Measurements from ENCODE around the gene MYO1E. TPM values are rescaled to one million over a fixed set of nuclear protein-coding genes. Genes with fewer than 3 reads are reported as not detected.
A peak's percentile ranks its signal among the peaks of the same experiment; 100 is the strongest.

The MYO1E gene
- total and polyA plus RNA-seq, 8 donors, result 31.4 to 101 (median 39.9) TPM

DNA sequence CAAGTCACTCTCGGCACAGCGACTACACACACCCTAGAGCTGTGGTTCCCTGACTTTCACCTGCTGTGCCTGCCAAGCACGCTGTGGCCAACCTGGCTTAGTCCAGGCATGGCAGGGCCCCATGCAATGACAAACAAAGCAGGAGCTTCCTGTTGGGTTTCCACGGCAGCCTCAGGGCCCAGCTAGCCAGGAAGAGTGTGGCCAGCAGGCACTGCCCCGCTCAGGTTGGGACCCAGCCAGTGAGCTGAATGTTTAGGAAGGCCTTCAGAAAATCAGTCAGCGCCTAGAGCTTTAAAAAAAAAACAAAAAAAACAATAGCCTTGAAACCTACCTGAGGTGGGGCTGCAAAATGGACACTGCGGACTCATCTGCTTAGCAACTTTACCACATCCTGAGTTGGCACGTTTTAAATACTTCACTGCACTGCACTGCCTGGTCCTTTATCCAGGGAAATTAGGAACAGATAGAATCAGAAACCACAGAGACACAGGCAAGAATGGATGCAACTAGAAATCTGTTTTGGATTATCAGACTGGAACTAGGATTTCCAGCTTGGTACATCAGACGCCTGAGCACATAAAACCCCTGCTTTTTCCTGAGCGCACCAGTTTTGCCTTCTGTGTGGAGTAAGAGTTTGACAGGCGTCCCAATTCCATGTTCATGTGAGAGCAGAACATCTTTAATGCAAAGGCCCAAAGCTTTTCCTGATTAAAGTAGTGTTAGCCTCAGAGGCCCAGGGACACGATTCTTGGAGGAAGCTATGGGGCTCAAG lies 202.2 kb downstream of the MYO1E start:
- peaks cover 0 to 23% of the 10 kb centered on the region in 2 donors for H3K36me3 ChIP-seq
- no peaks in the 10 kb centered on the region for H3K27me3 ChIP-seq
- H3K4me3 ChIP-seq, result no peak overlapping the region
- peak; percentile 9 for ATAC-seq
- intact Hi-C loops (cut with DNase I), result loop anchor here in 1 of 2 donors (10.0 kb wide), 2 partner anchors 74 to 324 kb away; no protein-coding TSS in a partner anchor
- peak in 1 of 4 donors; percentile 47 for DNase-seq
- peaks cover 9 to 36% of the 10 kb centered on the region in 2 donors for H3K4me1 ChIP-seq
- H3K9me3 ChIP-seq, result no peaks in the 10 kb centered on the region
- TF ChIP-seq, protein P1, sequence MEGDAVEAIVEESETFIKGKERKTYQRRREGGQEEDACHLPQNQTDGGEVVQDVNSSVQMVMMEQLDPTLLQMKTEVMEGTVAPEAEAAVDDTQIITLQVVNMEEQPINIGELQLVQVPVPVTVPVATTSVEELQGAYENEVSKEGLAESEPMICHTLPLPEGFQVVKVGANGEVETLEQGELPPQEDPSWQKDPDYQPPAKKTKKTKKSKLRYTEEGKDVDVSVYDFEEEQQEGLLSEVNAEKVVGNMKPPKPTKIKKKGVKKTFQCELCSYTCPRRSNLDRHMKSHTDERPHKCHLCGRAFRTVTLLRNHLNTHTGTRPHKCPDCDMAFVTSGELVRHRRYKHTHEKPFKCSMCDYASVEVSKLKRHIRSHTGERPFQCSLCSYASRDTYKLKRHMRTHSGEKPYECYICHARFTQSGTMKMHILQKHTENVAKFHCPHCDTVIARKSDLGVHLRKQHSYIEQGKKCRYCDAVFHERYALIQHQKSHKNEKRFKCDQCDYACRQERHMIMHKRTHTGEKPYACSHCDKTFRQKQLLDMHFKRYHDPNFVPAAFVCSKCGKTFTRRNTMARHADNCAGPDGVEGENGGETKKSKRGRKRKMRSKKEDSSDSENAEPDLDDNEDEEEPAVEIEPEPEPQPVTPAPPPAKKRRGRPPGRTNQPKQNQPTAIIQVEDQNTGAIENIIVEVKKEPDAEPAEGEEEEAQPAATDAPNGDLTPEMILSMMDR (IDR thresholded peaks at IDR 0.05), result no peak
- peak overlapping the region; percentile 70 for H3K27ac ChIP-seq

DNA sequence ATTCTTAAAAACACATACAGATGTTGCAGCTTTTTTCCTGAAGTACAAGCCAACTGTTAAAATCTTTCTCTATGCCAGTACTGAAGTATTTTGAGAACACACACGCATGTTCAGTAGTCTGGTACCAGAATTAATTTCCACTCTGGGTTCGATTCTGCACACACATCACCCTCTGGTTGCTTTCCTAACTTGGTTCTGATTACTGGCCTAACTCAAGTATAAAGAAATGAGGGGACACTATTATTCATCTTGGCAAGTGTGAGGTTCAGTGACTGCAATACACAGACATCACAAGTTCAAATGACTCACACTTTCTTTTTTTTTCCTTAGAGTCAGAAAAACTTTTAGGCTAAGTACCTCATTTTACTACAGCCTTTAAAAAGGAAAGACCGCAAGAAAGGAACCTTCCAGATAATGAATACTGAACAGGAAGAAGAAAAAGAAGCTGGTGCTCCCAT lies 203.4 kb downstream of the MYO1E start:
- Histone ChIP-seq H3K36me3 (peaks cover 0 to 23% of the 10 kb centered on the region in 2 donors), H3K4me3 (no peak overlapping the region), H3K27me3 (no peaks in the 10 kb centered on the region), H3K27ac (peak overlapping the region; percentile 70), H3K4me1 (peaks cover 10 to 28% of the 10 kb centered on the region in 2 donors), H3K9me3 (no peaks in the 10 kb centered on the region)
- no peak for DNase-seq
- TF ChIP-seq, protein P1 (IDR thresholded peaks at IDR 0.05), result no peak
- intact Hi-C loops (cut with DNase I), result no loop called here
- peak; percentile 55 for ATAC-seq

DNA sequence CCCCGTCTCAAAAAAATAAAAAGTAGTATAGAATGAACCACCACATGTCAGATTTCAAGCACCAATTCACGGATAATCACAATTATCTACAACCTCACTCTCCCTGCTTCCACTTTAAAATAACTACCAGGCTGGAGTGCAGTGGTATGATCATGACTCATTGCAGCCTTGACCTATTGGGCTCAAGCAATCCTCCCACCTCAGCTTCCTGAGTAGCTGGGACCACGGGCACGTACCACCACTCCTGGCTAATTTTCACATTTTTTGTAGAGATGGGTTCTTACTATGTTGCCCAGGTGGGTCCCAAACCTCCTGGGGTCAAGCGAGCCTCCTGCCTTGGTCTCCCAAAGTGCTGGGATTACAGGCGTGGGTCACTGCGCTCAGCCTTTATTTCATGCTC lies 204.1 kb downstream of the MYO1E start:
- H3K27ac ChIP-seq, result peak overlapping the region; percentile 70

GRCh38 chr15:59166601-59167265 lies 205.9 kb downstream of the MYO1E start:
- TF ChIP-seq, protein P1 (IDR thresholded peaks at IDR 0.05), result no peak
- intact Hi-C loops (cut with DNase I), result no loop called here
- peaks cover 10 to 28% of the 10 kb centered on the region in 2 donors for H3K4me1 ChIP-seq
- H3K27me3 ChIP-seq, result no peaks in the 10 kb centered on the region
- ATAC-seq (peak; percentile 62), DNase-seq (peak in 1 of 4 donors; percentile 28)
- H3K4me3 ChIP-seq, result no peak overlapping the region
- H3K36me3 ChIP-seq, result peaks cover 0 to 26% of the 10 kb centered on the region in 2 donors
- H3K9me3 ChIP-seq, result no peaks in the 10 kb centered on the region
- peak overlapping the region; percentile 37 to 57 for H3K27ac ChIP-seq

More for the DNA sequence above, 204.1 kb downstream of the MYO1E start:
- Histone ChIP-seq H3K27me3 (no peaks in the 10 kb centered on the region), H3K9me3 (no peaks in the 10 kb centered on the region), H3K36me3 (peaks cover 0 to 23% of the 10 kb centered on the region in 2 donors), H3K4me1 (peaks cover 10 to 28% of the 10 kb centered on the region in 2 donors), H3K4me3 (no peak overlapping the region)
- DNase-seq (no peak), ATAC-seq (peak; percentile 34)
- TF ChIP-seq, protein P1 (IDR thresholded peaks at IDR 0.05), result no peak
- intact Hi-C loops (cut with DNase I), result no loop called here

GRCh38 chr15:59166166-59166565 lies 206.5 kb downstream of the MYO1E start:
- Histone ChIP-seq H3K36me3 (peaks cover 0 to 25% of the 10 kb centered on the region in 2 donors), H3K9me3 (no peaks in the 10 kb centered on the region), H3K4me1 (peaks cover 10 to 28% of the 10 kb centered on the region in 2 donors), H3K27ac (peak overlapping the region; percentile 37 to 57), H3K27me3 (no peaks in the 10 kb centered on the region), H3K4me3 (no peak overlapping the region)
- intact Hi-C loops (cut with DNase I), result no loop called here
- TF ChIP-seq, protein P1 (IDR thresholded peaks at IDR 0.05), result no peak
- DNase-seq (no peak), ATAC-seq (no peak)

All from left lung (tissue), 10 donors.